HG02610 (cell line): ENCODE measurements around the gene PSMA6.
"Not testable (repeated sequence)": the region's sequence is repeated elsewhere in the genome, so short reads cannot be mapped to it uniquely, and the experiment has no call there.

Experiments
- ATAC-seq: cut with Tn5 transposase; IDR thresholded peaks from one replicate; pipeline ENCODE4 v1.9.1; 2021; ENCODE audit warnings: mild to moderate bottlenecking, moderate library complexity; ENCODE audit not compliant: unreplicated experiment

The PSMA6 gene

GRCh38 chr14:35292051-35292769 is at the start of gene PSMA6:
TSS of gene PSMA6 (plus strand) at chr14:35292382. CDS start at chr14:35292477, 95 bp downstream.
- peak; percentile 84 for ATAC-seq

DNA sequence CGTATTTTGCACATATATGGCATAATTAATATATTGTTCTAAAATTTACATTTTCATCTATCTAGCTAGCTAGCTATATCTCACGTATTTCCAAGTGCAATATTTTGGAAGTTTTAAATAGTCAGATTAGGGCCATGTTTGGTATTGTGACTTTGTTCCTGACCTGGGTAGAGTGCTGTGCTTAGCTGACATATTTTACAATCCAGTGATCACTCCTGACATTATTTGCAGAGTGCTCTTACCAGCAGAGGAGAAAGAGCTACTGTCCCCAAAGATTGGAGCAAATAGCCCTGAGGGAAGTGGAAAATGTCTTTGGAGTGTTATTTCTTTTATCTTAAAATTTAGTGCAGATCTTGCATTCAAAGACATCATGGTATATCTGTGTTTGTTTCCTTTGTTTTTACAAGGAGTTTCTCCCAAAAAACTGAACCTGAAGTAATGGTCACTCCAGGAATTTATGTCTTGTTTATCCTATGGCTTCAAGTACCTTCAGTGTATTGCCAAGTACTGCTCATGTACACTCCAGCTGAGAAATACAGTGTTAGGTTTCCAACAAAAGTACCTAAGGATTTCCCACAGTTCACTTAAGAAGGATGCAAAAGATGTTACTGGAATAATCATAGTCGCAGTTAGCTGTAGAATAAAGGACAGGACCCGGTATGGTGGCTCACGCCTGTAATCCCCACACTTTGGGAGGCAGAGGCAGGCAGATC is 49.4 kb upstream of the PSMA6 start:
- no peak for ATAC-seq

GRCh38 chr14:35243956-35244355 is 48.2 kb upstream of the PSMA6 start:
- no peak for ATAC-seq

- ATAC-seq = no peak
These were observed 47.6 kb upstream of the PSMA6 start for GRCh38 chr14:35244542-35244941.

GRCh38 chr14:35245051-35245450 is 47.1 kb upstream of the PSMA6 start:
- no peak for ATAC-seq

GRCh38 chr14:35247777-35248475 is 44.3 kb upstream of the PSMA6 start:
- no peak for ATAC-seq

DNA sequence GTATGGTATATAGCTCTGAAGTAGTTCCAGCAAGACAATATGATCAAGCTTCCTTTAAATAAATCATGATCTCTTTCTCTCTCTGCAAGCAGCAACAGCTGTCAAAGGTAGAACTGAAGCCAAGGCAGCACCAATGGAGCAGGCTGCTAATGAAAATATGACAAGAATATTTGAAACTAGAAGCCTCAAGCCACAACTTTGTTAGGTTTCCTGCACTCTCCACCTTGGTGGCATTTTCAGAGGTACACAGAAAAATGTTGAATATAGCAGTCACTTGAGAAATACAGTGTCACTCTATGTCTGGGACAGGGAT is 43.8 kb upstream of the PSMA6 start:
- ATAC-seq = no peak

GRCh38 chr14:35250319-35250718 is 41.9 kb upstream of the PSMA6 start:
- no peak for ATAC-seq

GRCh38 chr14:35252451-35252868 is 39.7 kb upstream of the PSMA6 start:
- no peak for ATAC-seq

- ATAC-seq = not testable (repeated sequence)
These were observed 39.1 kb upstream of the PSMA6 start for GRCh38 chr14:35253056-35253455.

DNA sequence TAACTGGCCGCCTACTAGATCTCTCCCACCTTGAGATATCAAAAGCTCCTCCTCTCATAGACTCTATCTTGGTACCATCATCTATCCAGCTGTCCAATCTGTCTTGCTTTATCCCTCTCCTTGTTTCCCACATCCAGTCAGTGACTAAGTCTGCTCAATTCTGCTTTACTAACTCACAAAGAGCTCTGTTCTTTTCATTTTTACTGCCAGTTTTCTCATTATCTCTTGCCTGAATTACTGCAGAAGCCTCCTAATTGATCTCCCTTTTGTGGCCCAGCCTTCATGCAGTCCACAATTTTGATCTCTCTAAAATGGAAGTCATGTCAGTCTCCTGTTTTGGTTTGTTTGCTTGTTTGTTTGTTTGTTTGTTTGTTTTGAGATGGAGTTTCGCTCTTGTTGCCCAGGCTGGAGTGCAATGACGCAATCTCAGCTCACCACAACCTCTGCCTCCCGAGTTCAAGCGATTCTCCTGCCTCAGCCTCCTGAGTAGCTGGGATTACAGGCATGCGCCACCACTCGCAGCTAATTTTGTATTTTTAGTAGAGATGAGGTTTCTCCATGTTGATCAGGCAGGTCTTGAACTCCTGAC is 38.1 kb upstream of the PSMA6 start:
- not testable (repeated sequence) for ATAC-seq

DNA sequence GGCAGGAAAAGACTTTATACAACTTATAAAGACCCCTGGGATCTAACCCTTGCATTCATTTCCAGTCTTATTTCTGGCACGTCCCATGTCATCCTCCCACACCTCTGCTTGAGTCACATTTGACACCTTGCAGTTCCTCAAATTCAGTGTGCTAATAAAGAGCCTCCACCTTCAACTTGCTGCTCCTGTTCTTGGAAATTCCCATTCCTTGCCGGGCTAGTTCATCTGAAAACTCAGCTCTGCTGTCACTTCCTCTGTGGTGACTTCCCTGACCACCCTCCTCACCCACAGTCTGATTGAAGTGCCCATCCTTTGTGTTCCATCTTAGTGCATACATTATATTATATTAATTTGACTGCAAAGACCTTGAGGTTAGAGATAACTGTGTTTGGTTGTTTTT is 37.4 kb upstream of the PSMA6 start:
- ATAC-seq = peak; percentile 78

- ATAC-seq = no peak
These were observed 36.5 kb upstream of the PSMA6 start for GRCh38 chr14:35255711-35256110.

GRCh38 chr14:35257809-35258208 is 34.4 kb upstream of the PSMA6 start:
- no peak for ATAC-seq

DNA sequence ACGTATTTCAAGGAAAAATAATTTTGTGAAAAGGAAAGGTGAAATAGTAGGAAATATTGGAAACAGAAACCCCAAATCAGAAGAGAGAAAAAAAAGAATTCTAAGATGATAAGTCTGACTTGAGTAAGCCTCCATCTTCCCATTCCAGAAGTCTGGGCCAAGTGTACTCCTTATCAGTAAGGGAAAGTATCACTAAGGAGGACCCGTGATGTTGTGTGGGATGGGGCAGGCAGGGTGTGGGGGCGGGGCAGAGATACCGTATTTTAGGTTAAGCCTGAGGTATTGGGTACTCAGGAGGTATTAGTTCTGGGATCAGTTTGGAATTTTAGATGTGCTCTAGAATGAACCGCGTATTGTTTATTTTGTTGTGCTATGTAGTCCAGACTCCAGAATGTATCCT is 33.8 kb upstream of the PSMA6 start:
- no peak for ATAC-seq

GRCh38 chr14:35261774-35262173 is 30.4 kb upstream of the PSMA6 start:
- no peak for ATAC-seq

DNA sequence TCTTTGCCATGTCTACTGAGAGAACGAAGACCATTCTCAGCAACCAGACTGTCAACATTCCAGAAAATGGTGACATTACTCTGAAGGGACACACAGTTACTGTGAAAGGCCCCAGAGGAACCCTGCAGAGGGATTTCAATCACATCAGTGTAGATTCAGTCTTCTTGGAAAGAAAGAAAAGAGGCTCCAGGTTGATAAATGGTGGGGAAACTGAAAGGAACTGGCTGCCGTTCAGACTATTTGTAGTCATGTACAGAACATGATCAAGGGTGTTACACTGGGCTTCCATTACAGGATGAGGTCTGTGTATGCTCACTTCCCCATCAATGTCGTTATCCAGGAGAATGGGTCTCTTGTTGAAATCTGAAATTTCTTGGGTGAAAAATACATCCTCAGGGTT is 29.7 kb upstream of the PSMA6 start:
- ATAC-seq = no peak

GRCh38 chr14:35268946-35269345 is 23.2 kb upstream of the PSMA6 start:
- ATAC-seq = no peak

DNA sequence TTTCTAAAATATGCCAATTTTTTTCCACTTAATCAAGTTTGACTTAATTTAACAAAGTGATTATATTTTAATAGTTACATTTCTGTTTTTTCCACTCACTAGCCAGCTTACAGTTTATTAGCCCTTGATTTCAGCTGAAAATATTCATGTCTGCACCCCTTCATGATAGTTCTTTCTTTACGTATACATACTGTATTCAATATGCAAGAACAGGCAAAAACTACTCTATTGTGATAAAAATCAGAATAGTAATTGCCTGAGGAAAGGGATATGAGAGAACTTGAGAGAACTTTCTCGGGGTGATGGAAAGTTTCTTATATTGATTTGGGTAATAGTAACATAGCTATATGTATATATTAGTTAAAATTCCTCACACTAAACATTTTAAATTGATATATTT is 17.4 kb upstream of the PSMA6 start:
- ATAC-seq = no peak

- no peak for ATAC-seq
These were observed 15.0 kb upstream of the PSMA6 start for GRCh38 chr14:35277179-35277578.

- ATAC-seq = no peak
These were observed 12.8 kb upstream of the PSMA6 start for GRCh38 chr14:35279369-35279768.

GRCh38 chr14:35281341-35281740 is 10.8 kb upstream of the PSMA6 start:
- no peak for ATAC-seq
